ENCODE measurements around the gene NELL1.

The NELL1 gene

GRCh38 chr11:21489416-21490115, 820.2 kb downstream of the NELL1 start:
- DNase-seq (ENCODE audit: low spot score) = no peak

DNA sequence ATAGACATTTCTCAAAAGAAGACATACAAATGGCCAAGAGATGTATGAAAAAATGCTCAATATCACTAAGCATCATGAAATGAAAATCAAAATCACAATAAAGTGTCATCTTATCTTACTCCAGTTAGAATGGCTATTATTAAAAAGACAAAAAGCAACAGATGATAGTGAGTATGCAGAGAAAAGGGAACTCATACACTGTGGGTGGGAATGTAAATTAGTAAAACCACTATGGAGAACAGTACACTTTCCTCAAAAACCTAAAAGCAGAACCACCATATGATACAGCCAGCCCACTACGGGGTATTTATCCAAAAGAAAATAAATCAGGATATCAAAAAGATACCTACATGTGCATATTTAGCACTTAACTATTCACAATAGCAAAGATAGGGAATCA, 823.5 kb downstream of the NELL1 start:
- DNase-seq (ENCODE audit: low spot score) = no peak

DNA sequence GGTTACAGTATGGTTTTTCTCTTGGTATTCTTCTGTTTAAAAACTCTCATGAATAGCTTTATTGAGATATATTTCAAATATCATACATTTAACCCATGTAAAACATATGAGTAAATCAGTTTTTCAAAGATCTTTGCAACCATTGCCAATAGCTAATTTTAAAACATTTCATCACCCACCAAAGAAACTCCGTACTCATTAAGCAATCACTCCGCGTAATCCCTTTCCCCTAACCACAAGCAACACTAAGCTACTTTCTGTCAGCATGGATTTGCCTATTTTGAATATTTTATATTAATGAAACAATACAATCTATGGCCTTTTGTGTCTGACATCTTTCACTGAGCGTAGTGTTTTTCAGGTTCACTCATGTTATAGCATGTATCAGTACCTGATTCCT, 825.6 kb downstream of the NELL1 start:
- no peak for DNase-seq (ENCODE audit: low spot score)

- DNase-seq (ENCODE audit: low spot score) = no peak
These were observed 826.5 kb downstream of the NELL1 start for GRCh38 chr11:21495879-21496278.

GRCh38 chr11:21501245-21501644, 831.9 kb downstream of the NELL1 start:
- no peak for DNase-seq (ENCODE audit: low spot score)

DNA sequence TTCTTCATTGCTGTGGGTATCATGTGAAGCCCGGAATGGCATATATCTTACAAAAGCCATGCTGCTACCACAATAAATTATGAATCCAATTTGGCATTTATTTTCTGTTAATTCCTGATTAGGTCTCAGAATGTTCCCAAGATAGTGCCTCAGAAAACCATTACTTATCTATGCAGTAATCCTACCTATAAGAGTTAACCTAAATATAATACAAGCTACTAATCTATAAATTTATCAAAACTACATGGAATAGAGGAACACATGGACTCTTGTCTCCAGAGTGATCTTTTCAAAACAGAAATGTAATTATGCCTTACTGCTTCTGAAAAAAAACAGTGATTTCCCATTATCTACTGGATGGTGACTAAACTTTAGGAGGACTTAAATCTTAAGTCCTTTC, 835.7 kb downstream of the NELL1 start:
- DNase-seq (ENCODE audit: low spot score) = no peak

- DNase-seq (ENCODE audit: low spot score) = no peak
These were observed 842.6 kb downstream of the NELL1 start for GRCh38 chr11:21511835-21512440.

DNA sequence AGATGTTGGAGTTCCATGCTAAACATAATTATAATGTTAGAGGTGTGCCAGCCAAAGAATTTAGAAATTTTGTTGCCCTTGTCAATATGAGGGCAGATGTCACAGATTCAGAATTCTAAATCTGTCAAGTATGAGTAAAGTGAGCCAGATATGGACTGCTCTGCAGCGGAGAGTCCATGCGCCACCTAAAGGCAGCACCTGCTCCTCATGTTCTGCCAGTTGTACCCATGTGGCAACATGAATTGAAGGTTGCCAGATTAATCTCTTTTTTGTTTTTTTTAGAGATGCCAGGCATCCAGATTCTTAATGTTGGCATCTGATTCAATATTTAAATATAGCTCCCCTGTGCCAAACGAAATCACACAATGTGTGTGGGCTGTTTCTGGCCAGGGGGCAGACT, 844.9 kb downstream of the NELL1 start:
- no peak for DNase-seq (ENCODE audit: low spot score)

DNA sequence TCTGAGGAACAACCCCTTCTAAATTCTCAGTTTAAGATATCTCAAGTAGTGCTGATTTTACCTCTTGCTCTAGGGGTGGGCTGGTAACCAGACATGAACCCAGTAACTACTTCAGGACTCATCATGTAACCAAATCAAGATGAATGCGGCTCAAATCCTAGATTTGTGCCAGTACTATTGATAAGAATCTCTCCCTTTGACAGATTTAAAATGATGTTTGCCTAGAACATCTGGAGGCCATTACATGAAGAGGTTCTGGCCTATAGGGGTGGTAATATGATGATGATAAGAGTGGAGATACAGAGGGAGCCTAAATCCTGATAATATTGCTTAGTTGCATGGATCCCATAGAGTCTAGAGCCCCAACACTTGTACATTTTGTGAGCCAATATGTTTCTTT, 850.9 kb downstream of the NELL1 start:
- no peak for DNase-seq (ENCODE audit: low spot score)

- no peak for DNase-seq (ENCODE audit: low spot score)
These were observed 859.8 kb downstream of the NELL1 start for GRCh38 chr11:21529187-21529586.

DNA sequence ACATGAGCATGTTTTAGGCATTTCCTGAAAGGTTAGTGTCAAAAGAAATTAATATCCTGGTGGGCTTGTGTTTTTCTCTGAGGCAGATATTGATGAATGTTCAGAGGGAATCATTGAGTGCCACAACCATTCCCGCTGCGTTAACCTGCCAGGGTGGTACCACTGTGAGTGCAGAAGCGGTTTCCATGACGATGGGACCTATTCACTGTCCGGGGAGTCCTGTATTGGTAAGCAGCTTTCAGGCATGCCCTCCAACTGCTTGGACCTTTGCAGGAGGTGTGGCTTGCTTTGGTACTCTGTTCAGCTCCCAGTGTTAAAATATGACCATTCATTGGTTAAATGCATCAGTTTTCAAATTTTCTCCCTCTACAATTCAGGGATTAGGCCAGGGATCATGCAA, 864.9 kb downstream of the NELL1 start:
- DNase-seq (ENCODE audit: low spot score) = no peak

DNA sequence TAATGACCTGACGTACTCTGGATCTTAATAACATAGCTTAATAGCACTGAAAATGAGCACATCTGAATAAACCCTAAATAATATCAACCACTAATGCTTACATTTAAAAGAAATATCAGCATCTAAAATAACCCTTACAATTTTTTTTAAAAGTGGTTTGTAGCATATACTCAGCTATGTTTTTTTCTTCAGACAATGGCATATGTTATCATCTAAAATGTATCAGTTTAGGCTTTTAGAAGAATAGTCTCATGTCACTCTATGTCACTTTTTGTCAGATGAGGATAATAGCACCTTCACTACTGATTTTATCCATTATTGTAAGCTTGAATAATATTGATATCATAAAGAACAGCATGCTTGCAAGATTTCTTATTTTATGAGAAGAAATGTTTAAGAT, 868.6 kb downstream of the NELL1 start:
- no peak for DNase-seq (ENCODE audit: low spot score)

GRCh38 chr11:21541187-21541751, 871.9 kb downstream of the NELL1 start:
- no peak for DNase-seq (ENCODE audit: low spot score)

- no peak for DNase-seq (ENCODE audit: low spot score)
These were observed 874.5 kb downstream of the NELL1 start for GRCh38 chr11:21543901-21544300.

- DNase-seq (ENCODE audit: low spot score) = no peak
These were observed 876.3 kb downstream of the NELL1 start for GRCh38 chr11:21545699-21546098.

DNA sequence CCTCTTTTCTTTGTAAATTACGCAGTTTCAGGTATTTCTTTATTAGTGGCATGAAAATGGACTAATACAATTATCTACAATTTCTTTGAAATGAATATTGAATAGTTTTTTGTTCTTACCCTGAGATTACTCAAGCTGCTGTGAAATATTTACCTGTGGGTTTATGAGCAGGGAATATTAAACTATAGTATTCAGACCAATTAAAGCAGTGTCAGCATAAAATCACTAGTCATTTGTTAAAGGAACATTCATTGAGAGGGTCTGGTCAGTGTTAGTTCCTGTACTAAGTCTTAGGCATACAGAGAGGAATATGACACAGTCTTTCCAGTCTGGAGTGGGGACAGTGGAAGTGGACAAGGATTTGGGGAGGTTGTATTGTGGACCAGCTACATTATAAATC, 877.3 kb downstream of the NELL1 start:
- no peak for DNase-seq (ENCODE audit: low spot score)

GRCh38 chr11:21552911-21553310, 883.5 kb downstream of the NELL1 start:
- no peak for DNase-seq (ENCODE audit: low spot score)

GRCh38 chr11:21553795-21554194, 884.4 kb downstream of the NELL1 start:
- DNase-seq (ENCODE audit: low spot score) = no peak

- DNase-seq (ENCODE audit: low spot score) = no peak
These were observed 884.9 kb downstream of the NELL1 start for GRCh38 chr11:21554284-21554683.

DNA sequence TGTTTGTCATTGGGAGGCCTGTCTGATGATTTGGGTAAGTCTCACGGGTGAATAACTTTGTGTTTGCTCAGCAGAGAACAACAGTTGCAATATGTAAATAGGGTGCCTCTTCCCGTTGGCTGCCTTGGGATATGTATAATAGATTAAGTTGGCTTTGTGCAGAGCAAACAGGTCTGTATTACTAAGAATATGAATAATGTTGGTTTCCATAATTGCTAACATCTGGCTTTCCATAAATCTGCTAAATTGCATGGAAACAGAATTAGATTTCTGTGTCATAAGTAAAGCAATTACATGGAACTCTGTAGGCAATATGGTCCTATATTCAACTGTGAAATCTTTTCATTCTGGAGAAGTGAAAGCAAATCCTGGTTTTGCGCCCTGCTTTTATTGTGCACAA, 887.5 kb downstream of the NELL1 start:
- no peak for DNase-seq (ENCODE audit: low spot score)

DNA sequence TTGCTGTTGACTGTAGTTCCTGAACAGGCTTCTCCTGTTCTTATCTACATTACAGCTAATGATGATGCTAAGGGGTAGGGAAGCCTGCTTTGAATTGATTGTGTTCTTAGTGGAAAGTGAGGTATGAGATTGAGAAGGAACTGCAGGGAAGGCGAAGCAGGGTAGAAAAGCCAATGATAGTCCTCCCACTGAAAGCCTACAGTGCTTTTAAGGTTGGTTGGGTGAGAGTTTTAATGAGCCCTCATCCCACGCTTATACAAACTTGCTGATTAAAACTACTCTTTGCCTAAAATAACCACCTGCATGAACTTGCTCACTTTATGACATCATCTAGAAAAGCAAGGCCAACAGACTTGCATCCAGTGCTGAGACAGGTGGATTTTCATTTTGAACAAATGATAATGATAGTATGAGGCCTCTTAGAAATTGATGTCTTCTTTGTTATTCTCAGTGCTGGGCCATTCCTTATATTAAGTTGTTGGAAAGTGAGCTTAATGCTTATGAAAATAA, 891.1 kb downstream of the NELL1 start:
- DNase-seq (ENCODE audit: low spot score) = no peak

DNA sequence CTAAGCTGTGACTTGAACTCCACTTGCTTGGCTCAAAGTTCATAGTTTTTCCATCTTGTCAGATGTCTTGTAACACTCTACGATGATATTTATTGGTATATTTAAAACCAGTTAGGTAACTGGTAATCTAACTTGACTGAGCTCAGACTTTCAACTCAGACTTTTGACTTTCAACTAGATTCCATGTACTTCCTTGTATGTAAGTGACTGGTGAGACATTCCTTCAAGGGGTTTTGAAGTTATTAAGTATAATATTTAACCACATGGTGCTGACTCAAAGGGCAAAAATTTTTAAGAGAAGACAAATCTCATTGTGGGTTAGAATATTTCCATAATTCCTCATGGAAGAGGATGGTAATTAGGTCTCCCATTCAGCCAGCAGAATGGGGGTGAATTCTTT, 892.2 kb downstream of the NELL1 start:
- no peak for DNase-seq (ENCODE audit: low spot score)

DNA sequence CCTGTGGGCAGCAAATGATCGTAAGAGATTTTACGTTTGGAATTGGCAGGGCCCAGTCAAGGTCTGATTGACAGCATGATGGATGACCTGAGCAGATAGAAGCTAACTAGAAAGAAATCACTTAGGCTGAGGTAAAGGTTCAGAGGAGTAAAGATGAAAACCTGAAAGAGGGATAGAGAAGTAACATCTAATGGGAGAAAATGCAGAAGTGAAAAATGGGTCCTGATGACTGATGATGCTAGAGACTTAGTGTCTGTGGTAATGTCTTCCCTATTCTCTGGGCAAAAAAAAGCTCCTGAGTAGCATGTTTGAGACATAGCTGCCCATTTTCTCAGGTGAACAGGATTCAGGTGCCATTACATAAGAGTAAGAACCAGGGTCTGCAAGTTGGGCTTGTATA, 894.7 kb downstream of the NELL1 start:
- DNase-seq (ENCODE audit: low spot score) = no peak

All from left forelimb (tissue), 1 donor.